Right kidney (tissue), 1 donor: ENCODE measurements around the gene MEOX2.

Experiments used
- DNase-seq: peaks from one replicate; pipeline ENCODE4 v3.0.0-alpha.2; 2016

The MEOX2 gene

GRCh38 chr7:15681631-15682030 lies 4.9 kb downstream of the MEOX2 start:
- no peak for DNase-seq

DNA sequence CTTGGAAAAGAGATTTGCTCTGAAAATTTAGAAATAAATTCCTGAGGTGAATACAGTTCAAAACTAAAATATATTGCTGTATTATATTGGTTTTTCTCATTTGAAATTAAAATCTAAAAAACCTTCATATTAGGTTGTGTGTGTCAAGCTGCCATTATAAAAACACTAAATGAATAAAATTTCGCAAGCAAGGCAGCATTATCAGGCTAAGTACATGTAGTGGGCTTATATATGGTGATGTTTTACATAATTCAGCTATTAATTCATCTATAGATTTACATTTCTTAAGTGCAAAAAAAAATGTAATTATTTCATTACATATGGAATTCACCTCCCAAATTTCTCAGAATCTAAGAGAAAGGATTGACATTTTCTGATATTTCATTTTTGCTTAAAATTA lies 5.3 kb downstream of the MEOX2 start:
- DNase-seq, result no peak

DNA sequence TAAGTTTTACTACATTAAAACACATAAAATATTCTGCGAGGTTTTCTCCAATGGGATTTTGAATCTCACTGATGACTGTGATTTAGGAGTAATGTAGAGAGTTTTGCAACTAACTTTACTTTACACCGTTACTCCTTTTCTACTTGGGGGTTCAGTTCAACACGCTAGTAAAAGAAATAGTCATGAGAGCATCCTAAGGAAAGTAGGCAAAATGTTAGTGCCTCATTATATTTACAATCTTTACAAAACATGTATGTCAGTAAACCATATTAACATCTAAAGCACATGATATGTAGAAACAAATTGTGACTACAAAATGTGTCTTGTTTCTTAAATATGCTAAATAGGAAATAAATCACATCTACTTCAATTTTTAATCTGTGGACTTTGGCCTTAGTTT lies 6.0 kb downstream of the MEOX2 start:
- DNase-seq, result no peak

DNA sequence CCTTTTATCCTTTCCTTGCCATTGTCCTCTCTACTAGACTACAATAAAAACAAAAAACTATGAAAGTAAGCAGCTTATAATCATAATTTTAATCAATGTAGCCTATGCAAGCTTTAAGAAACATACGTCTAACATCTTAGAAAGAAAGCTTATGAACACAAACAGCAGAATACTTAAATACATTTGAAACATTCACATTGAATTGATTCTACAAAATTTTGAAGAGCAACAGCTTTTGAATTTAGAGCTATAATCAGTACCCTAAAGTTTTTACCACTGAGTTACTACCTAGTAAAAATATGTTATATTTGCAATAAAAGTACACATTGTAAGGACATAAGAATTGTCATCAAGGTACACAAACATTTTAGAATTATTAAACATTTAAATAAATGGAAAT lies 7.2 kb downstream of the MEOX2 start:
- DNase-seq, result no peak

DNA sequence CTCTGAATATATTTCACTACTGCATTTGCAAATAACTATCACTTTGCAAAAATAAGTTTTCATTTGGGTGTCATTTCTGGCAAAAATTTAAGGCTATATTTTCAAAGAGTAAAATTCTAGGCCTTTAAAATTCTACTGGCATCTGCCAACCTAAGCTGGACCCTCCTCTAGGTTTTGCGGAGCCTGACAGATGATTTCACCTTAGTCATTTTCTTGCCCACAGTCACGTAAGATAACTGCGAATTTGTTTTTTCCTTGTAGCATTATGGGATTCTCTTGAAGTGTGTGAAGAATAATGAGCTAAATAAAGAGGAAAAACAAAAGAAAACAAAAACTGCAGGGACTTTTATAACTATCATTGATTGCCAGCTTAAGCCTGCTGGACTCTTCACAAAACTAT lies 7.8 kb downstream of the MEOX2 start:
- no peak for DNase-seq

DNA sequence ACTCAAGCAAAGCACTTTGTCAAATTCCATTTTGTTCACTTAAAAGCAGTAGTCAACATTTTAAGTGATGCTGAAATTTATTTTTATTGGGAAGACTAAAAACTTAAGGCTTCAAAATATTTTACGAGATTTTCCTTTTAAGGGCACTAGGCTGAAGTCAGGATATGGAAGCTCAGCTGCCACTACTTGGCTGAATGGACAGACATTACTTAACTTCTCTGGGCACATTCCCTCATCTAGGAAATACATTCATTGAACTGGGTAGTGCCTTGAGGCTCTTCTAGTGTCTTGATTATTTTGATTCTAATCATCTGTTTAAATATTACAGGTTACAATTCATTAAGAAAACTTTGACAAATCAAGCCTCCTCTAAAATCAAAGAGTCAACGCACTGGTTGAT lies 11.1 kb downstream of the MEOX2 start:
- no peak for DNase-seq

DNA sequence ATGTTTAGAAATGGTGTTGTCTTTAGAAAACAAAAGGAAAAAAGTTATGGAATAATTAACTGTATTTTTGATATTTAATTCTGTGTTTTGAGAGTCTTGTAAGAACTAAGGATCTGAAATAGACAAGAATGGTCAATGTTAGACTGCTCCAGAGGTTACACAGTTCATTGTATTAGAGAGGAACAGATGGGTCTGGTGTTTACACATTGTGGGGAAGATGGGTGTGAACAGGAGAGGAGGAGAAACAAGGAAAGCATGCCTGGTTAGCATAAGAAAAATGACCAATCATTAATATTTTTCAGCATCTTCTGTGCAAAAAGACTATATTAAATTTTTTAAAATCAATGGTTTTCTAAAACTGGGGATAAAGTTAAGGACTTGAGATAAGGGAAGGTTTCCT lies 11.9 kb downstream of the MEOX2 start:
- DNase-seq, result no peak

GRCh38 chr7:15669443-15670090 lies 16.9 kb downstream of the MEOX2 start:
- DNase-seq, result no peak

GRCh38 chr7:15667991-15668390 lies 18.5 kb downstream of the MEOX2 start:
- DNase-seq, result no peak

DNA sequence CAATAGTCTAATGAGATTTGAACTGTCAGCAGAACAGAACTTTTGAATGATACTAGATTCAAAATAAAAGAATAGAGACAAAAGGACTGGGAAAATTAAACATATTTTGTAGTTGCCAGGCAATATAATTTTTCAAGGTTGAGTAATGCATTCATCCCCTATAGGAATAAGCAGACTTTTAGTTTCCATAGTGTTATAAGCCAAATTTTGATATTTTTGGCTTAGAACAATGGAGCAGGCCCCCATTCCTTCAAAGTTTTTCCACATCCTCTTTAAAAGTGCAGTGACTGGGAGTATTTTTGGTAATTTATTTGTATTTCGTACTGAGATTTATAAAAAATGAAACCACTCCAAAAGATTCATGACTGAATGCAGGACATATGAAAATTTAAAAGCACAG lies 24.0 kb downstream of the MEOX2 start:
- no peak for DNase-seq

- no peak for DNase-seq
Measured at GRCh38 chr7:15658247-15658646, 28.2 kb downstream of the MEOX2 start.

DNA sequence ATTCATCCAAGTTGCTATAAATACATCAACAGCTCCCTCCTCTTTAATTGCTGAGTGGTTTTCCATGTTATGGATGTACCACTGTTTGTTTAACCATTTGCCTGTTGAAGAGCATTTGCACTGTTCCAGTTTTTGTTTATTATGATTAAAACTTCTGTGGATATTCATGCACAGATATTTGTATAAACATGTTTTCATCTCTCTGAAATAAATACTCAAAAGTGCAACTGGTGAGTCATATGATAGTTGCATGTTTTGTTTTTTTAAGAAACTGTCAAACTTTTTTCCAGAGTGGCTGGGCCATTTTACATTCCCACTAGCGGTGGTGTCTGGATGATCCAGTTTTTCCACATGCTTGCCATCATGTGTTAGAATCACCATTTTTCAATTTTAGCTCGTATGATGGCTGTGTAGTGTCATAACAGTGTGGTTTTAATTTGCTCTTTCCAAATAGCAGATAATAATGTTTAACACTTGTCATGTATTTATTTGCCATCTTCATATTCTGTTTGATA lies 33.6 kb downstream of the MEOX2 start:
- no peak for DNase-seq

GRCh38 chr7:15651693-15652092 lies 34.8 kb downstream of the MEOX2 start:
- DNase-seq, result no peak

DNA sequence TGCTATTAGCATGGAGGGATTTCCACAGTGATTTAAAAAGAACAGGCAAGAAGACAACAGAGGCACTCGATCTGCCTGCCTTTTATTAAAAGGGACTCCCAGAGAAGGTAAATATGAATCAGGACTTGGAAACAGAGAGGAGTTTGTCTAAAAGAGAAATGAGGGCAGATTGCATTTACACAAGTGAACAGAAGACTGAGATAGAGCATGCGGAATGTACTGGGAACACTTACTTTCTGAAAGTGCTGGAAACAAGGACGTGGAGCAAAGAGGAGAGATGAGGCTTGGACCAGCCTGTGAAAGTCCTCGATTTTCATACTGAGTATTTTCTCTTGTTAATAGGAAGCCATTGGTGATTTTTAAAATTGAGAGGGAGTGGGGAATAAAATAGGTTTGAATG lies 35.7 kb downstream of the MEOX2 start:
- DNase-seq, result no peak

- peak; percentile 17 for DNase-seq
Measured at GRCh38 chr7:15648461-15648961, 38.0 kb downstream of the MEOX2 start.

DNA sequence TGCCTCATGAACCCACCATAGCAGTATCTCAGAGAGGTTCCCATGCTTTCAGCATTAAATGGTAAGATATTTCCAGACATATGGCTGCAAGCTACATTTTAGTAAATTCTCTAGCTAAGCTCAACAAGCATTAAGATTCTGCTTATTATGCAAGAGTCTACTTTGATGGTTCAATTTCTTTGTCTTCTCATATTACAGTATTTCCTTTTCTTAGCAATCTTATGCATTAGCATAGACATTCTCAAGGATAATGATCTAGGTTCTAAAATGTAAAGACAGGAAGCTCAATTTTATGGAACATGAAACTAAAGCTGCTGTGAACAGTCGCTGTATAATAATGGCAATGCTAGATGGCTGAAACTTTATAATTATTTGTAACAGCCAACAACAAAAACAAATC lies 39.2 kb downstream of the MEOX2 start:
- DNase-seq, result no peak

- DNase-seq, result no peak
Measured at GRCh38 chr7:15643000-15643705, 43.3 kb downstream of the MEOX2 start.

DNA sequence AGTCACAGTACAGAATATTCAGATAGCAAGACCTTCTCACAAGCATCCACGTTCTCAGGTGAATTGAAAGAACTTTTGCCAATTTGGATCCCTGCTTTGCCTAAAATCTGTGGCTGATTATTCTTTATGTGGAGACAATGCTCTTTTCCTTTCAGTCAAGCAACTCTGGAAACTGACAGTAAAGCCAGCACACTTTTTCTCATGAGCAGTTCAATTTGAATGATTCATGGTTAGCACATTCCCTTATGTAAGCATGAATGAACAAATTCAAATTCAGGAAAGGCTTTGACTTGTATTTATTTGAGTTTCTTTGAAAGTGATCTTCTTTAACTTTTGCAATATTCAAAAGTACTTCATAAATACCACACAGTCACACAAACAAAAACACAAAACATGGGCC lies 57.6 kb downstream of the MEOX2 start:
- DNase-seq, result no peak

DNA sequence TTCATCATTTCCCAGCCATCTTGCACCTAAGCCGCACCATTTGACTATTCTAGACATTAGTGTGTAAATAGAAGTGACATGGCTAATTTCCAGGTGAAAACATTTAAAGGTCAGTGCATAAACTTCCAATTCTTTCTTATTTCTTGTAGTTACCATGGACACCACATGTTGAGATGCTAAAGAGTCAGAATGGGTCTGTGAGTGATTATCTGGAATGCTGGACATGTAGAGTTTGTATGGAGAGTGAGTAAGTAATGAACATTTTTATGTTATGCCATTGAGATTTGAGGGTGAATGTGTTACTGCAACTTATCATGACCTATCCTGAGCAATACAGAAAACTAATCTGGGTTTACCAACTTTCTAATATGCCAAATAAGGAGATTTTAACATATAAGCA lies 60.4 kb downstream of the MEOX2 start:
- DNase-seq, result no peak

GRCh38 chr7:15625466-15625865 lies 61.0 kb downstream of the MEOX2 start:
- no peak for DNase-seq

GRCh38 chr7:15621468-15621867 lies 65.0 kb downstream of the MEOX2 start:
- no peak for DNase-seq

DNA sequence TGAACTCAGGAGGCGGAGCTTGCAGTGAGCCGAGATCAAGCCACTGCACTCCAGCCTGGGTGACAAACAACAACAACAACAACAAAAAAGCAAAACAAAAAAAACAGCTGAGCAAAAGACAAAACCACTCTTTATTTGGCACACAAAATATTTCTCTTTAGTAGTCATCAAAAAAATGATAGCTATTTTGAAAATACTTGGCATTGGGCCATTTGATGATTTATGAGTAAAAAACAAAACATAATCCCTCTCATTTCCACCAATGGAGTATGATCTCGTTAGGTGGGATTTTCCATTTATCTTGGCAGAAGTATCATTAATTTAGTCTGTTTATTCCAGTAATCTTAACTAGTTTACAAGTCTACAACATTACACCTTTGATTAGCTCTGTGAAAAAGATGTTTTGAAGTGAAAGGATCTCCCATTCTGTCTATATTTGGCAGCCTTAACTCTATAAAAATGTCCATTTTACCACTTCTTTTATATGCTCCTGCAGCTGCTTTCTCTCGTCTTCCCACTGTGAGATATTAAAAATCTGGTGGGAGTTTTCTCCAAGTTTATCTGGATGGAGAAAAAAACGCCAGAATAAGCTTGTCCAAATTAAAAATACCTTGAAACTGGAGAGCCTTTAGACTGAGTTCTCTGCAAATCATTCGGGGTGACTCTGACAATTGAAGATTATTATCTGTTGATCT lies 65.8 kb downstream of the MEOX2 start:
- DNase-seq, result no peak

DNA sequence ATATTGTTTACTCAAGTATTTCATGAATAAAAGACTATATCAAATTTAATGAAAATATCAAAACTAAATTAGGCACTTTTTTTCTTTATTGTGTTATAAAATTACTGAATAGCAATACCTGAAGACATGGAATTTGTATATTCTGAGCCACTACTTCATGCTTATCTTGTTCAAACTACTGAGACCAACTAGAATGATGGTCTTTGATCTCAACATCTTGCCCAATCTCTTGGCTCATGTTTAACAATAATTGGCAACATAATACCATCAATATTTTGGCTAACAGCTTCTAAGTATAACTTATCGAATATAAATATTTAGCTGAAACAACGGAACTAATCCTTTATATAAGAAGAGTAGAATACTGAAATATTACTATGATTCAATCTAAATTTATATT lies 68.2 kb downstream of the MEOX2 start:
- no peak for DNase-seq
